Stimulated activated CD8-positive, alpha-beta memory T cell treated with anti-CD3 and anti-CD28 coated beads, Interleukin-4, amount 100 ng/mL, for 4 hours (primary cell): Measurements from ENCODE around the gene TXNL4A.
"Not testable (repeated sequence)": the region's sequence is repeated elsewhere in the genome, so short reads cannot be mapped to it uniquely, and the experiment has no call there.

Experiments
- DNase-seq, 2 donors: peaks; one replicate each; pipeline ENCODE4 v3.0.0-alpha.2; 2020; ENCODE audit warnings: low read depth in 2 of 2, low spot score in 1 of 2

The TXNL4A gene

DNA sequence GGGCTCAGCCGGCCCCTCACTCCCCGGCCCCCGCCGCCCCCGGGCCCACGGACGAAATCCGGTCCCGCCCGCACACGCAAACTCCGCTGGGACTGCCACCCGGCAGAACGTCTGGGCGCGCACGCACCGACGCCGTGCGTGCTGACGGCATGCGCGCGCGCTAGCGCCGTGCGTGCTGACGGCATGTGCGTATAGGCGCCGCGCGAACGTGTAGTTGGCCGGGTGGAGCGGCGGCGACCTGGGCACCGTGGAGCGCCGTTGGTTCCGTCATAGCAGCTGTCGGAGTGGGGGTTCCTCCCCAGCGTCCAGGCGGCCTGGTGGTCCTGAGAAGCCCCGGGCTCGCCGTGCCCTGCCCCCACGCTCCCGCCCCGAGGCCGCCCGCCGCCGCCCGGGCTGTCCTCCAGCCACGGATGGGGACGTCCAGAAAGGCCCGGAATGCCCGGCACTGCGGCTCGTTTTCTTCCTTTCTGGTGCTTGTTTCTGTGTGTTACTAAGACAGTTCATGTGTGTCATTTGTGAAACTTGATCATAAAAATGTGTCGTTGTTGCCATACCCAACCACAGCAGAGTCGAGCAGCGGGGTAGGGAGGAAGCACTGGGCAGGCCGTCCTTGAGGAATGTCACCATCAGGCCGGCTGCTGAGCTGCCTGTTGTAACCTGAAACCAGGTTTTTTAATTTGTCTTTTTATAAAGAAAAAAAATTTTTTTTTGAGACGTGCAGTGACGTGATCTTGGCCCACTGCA lies at the start of gene TXNL4A:
TXNL4A (minus strand) TSS at position 113 of the 744 bp plus-strand sequence. CDS start 171 bp downstream, outside the sequence.
- peak; percentile 50 to 73 for DNase-seq

DNA sequence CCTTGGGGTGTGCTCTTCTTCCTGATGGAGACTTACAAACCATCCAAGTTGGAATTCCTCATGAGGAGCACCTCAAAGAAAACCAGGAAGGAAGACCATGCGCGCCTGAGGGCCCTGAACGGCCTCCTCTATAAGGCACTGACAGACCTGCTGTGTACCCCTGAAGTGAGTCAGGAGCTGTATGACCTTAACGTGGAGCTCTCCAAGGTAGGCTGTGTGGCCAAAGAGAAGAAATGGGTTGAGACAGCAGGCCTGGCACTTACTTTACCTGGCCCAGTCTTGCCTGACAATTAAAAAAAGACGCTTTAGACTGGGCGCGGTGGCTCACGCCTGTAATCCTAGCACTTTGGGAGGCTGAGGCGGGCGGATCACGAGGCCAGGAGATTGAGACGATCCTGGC lies 48.9 kb upstream of the TXNL4A start:
- no peak for DNase-seq

DNA sequence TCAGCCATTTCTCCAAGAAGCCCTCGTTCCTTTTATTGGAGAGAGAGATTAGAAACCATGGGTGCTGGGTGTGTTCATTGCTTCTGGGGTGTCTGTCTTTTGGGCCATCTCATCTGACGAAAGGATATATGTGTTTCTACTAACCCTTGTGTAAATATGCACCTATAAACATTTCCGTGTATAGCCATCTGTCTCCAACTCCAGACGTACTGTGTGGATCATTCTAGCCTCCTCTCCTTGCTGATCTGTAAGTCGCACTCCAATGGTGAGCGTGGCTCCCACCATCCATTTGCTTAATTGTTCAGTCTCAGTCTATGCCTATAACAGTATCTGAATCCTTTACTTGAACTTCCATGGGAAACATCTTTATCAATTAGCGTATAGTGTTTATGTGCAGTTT lies 47.6 kb upstream of the TXNL4A start:
- no peak for DNase-seq

- DNase-seq = no peak
These were observed 46.6 kb upstream of the TXNL4A start for GRCh38 chr18:80034852-80035406.

DNA sequence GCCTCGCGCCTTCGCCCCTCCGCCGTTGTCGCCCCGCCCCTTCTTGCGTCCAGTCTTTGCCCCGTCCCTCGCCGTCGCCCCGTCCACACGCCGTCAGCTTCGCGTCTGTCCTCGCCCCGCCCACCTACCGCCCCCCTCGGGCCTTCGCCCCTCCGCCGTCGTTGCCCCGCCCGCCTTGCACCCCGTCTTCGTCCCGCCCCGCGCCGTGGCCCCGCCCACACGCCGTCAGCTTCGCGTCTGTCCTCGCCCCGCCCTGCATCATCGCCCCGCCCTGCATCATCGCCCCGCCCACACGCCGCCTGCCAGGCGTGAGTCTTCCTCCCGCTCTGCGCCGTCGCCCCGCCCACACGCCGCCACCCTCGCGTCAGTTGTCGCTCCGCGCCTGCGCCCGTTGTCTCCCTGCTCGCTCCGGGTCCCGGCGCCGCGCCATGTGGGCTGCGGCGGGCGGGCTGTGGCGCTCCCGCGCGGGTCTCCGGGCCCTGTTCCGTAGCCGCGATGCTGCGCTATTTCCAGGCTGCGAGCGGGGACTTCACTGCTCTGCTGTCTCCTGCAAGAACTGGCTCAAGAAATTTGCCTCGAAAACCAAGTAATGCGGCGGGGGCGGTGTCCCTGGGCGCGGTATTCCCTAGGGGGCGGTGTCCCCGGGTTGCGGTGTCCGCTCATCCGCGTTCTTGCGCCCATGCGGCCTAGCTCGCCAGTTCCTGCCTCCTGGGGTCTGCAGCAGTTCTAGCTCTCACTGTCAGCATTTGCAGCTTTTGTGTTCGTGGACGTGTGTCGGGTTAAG lies 45.9 kb upstream of the TXNL4A start, which contains the start of gene RBFA:
RBFA (plus strand) TSS at position 367 of the 784 bp plus-strand sequence; CDS start at position 429, 62 bp downstream.
- peak; percentile 100 for DNase-seq

GRCh38 chr18:80033181-80034067 lies 45.1 kb upstream of the TXNL4A start:
- DNase-seq = peak; percentile 62 to 78

- DNase-seq = no peak
These were observed 41.3 kb upstream of the TXNL4A start for GRCh38 chr18:80029690-80030089.

DNA sequence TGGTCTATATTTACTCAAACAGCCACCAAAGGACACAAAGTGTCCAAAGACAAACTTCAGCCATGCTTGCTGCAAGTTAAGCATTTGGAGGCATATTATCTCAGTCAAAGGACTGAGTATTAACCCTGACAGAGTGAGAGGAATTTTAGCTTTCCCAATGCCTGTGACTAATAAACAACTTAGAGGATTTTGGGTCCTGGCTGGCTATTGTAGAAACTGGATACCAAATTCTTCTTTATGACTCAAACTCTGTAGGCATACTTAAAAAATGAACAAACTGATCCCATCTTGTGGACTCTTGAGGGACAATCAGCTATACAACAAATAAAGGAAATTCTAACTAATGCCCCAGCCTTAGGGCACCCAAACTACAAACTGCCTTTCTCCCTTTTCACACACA lies 39.4 kb upstream of the TXNL4A start:
- not testable (repeated sequence) for DNase-seq

DNA sequence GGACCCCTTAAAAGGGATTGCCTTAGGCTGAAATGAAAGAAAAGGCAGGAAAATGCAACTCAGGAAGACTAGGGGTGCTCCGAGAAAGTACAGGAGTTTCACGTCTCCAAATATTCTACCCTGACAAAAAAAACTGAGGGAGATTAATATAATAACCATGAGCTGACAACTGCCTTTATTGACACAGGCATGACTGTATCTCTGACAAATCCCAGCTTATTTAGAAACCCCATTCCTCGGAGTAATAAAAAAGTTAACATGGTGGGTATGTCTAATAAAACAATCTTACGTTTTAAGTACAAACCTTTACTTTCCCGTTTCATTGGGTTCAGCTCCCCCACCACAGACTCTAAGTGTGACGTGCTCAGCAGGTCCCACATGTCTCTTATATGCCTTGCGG lies 38.0 kb upstream of the TXNL4A start:
- no peak for DNase-seq

GRCh38 chr18:80023173-80023572 lies 34.8 kb upstream of the TXNL4A start:
- DNase-seq = no peak

DNA sequence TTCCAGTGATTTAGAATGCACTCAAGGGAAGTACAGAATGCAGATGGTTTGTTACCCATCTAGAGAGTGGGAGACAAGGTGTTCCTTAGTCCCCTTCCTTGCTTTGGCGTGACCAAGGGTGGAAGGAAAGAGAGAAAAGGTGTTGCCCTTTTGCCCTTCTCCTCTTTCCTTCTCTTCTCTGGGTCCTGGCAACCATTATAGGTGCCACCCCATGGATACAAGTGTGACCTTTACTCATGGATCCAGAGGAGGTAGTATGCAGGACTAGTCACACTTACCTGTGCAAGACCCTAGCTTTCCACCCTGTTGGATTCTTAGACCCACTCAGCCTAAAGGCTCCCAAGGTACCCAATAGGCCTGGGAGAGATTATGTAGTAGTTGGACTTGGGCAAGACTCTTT lies 34.2 kb upstream of the TXNL4A start:
- no peak for DNase-seq

GRCh38 chr18:80012714-80013113 lies 24.4 kb upstream of the TXNL4A start:
- no peak for DNase-seq

GRCh38 chr18:80011496-80012137 lies 23.3 kb upstream of the TXNL4A start:
- not testable (repeated sequence) for DNase-seq

GRCh38 chr18:80010551-80010906 lies 22.2 kb upstream of the TXNL4A start:
- DNase-seq = no peak

- DNase-seq = no peak
These were observed 21.5 kb upstream of the TXNL4A start for GRCh38 chr18:80009661-80010550.

DNA sequence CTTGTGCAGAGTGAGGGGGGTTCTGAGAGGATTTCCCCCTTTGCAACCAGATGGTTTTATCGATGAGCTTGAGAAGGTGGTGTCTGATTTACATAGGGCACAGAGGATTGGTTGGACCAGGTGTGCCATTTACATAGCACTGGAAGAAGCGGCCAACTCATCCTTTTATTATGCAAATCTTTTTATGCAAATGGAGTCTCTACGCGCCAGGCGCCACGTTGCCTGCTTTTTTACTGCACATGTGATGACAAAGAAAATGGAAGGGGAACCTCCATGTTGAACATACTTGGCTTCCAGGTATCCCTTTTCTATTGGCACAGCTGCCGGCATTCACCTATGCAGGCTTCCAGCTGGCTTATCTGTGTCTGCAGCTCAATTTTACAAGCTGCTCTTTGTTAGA lies 18.4 kb upstream of the TXNL4A start:
- no peak for DNase-seq

- DNase-seq = no peak
These were observed 16.4 kb upstream of the TXNL4A start for GRCh38 chr18:80004600-80005342.

DNA sequence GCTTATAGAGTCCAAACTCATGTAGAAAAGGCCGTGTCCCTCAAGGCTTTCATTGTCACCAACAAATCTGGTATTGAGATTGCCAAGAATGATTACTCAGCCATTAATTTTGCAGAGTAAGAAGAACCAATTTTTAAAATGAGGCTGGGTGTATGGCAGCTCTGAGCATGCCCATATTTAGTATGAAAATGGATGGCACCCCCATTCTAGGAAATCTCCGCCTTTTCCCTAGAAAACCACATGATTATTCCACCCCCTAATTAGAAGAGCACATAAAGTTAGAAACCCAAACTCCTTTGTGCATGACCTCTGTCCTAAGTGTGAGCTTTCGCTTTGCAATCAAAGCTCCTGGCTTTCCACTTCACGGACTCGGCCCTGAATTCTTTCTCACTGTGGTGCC lies 14.1 kb upstream of the TXNL4A start:
- DNase-seq = no peak

GRCh38 chr18:80000877-80001276 lies 12.5 kb upstream of the TXNL4A start:
- DNase-seq = no peak
